ENCODE results near the gene MTA1. TPM values are rescaled to one million over a fixed set of nuclear protein-coding genes. Genes with fewer than 3 reads are reported as not detected.

Gene MTA1
- total and polyA plus RNA-seq, 4 experiments from 2014 or later, result 1.5 to 123 (median 64.2) TPM

GRCh38 chr14:105475269-105476096, 55.9 kb downstream of the MTA1 start:
- intact Hi-C loops (cut with micrococcal nuclease), result loop anchor here (2.0 kb wide), 1 partner anchor 15 kb away; the partner anchor contains the start of gene TEDC1
- Mint-ChIP-seq H3K4me1 (peaks cover 11 to 38% (median 22%) of the 10 kb centered on the region in 4 donors), H3K4me3 (peak overlapping the region in 7 of 8 donors; percentile 55 to 80 (median 74)), H3K9me3 (peaks cover 0 to 6% (median 0%) of the 10 kb centered on the region in 8 donors), H3K27ac (peak overlapping the region in 6 of 7 donors; percentile 12 to 87 (median 62)), H3K36me3 (peaks cover 0 to 4% of the 10 kb centered on the region in 2 donors), H3K27me3 (no peaks in the 10 kb centered on the region)
- Histone ChIP-seq H3K27me3 (ENCODE audit: insufficient read depth, low read length) (no peaks in the 10 kb centered on the region), H3K27ac (ENCODE audit: low read depth, low read length) (peak overlapping the region; percentile 46), H3K9me3 (ENCODE audit: control insufficient read depth in 1 of 2, low read length in 2 of 2) (no peaks in the 10 kb centered on the region), H3K36me3 (ENCODE audit: insufficient read depth, low read length) (no peaks in the 10 kb centered on the region), H3K4me3 (ENCODE audit: low read length in 2 of 2) (peak overlapping the region in 1 of 2 donors; percentile 38), H3K4me1 (ENCODE audit: insufficient read depth, low read length) (peaks cover 50% of the 10 kb centered on the region)
- ChIA-PET POLR2A (ENCODE audit: partially characterized antibody) (interaction anchor here (8.3 kb wide), 1 partner anchor 15 kb away, joined by 346 read pairs; the partner anchor contains the start of gene TEDC1), CTCF (ENCODE audit: partially characterized antibody) (no interaction called here)
- DNase-seq, result peak in 1 of 5 donors; percentile 58

GRCh38 chr14:105476097-105476830, 56.6 kb downstream of the MTA1 start:
- Histone ChIP-seq H3K4me3 (ENCODE audit: low read length in 2 of 2) (no peak overlapping the region), H3K27me3 (ENCODE audit: insufficient read depth, low read length) (no peaks in the 10 kb centered on the region), H3K27ac (ENCODE audit: low read depth, low read length) (no peak overlapping the region), H3K4me1 (ENCODE audit: insufficient read depth, low read length) (peaks cover 58% of the 10 kb centered on the region), H3K36me3 (ENCODE audit: insufficient read depth, low read length) (no peaks in the 10 kb centered on the region), H3K9me3 (ENCODE audit: control insufficient read depth in 1 of 2, low read length in 2 of 2) (no peaks in the 10 kb centered on the region)
- Mint-ChIP-seq H3K27ac (peak overlapping the region in 5 of 7 donors; percentile 47 to 87 (median 68)), H3K27me3 (no peaks in the 10 kb centered on the region), H3K4me1 (peaks cover 13 to 46% (median 29%) of the 10 kb centered on the region in 4 donors), H3K4me3 (peak overlapping the region in 6 of 8 donors; percentile 55 to 80 (median 72)), H3K9me3 (peaks cover 0 to 9% (median 0%) of the 10 kb centered on the region in 8 donors), H3K36me3 (peaks cover 0 to 6% of the 10 kb centered on the region in 2 donors)
- ChIA-PET CTCF (ENCODE audit: partially characterized antibody) (interaction anchor here (0.8 to 3.0 kb wide), 2 partner anchors 13 to 63 kb away, joined by 3 to 24 read pairs; no protein-coding TSS in a partner anchor), POLR2A (ENCODE audit: partially characterized antibody) (interaction anchor here (1.3 to 8.3 kb wide), 3 partner anchors 10 to 411 kb away, joined by 3 to 346 read pairs (median 8); partner anchors contain the start of genes CRIP1, GPR132 and TEDC1)
- intact Hi-C loops (cut with micrococcal nuclease), result no loop called here
- peak in 1 of 5 donors; percentile 47 for DNase-seq

GRCh38 chr14:105476831-105477659, 57.4 kb downstream of the MTA1 start:
- peak overlapping the region; percentile 67 to 93 (median 87) for H3K27ac Mint-ChIP-seq
- ChIA-PET CTCF (ENCODE audit: partially characterized antibody) (interaction anchor here (0.8 to 3.0 kb wide), 2 partner anchors 13 to 64 kb away, joined by 3 to 24 read pairs; no protein-coding TSS in a partner anchor), POLR2A (ENCODE audit: partially characterized antibody) (interaction anchor here (0.7 to 8.3 kb wide), 5 partner anchors 9 to 412 kb away, joined by 3 to 346 read pairs (median 6); partner anchors contain the start of genes CRIP1, GPR132 and TEDC1)
- H3K4me1 Mint-ChIP-seq, result peaks cover 17 to 53% (median 33%) of the 10 kb centered on the region in 4 donors
- Histone ChIP-seq H3K27me3 (ENCODE audit: insufficient read depth, low read length) (no peaks in the 10 kb centered on the region), H3K4me3 (ENCODE audit: low read length in 2 of 2) (no peak overlapping the region), H3K36me3 (ENCODE audit: insufficient read depth, low read length) (no peaks in the 10 kb centered on the region), H3K27ac (ENCODE audit: low read depth, low read length) (no peak overlapping the region), H3K4me1 (ENCODE audit: insufficient read depth, low read length) (peaks cover 65% of the 10 kb centered on the region), H3K9me3 (ENCODE audit: control insufficient read depth in 1 of 2, low read length in 2 of 2) (no peaks in the 10 kb centered on the region)
- intact Hi-C loops (cut with micrococcal nuclease), result no loop called here
- no peak for DNase-seq
- H3K36me3 Mint-ChIP-seq, result peaks cover 0 to 10% of the 10 kb centered on the region in 2 donors
- H3K9me3 Mint-ChIP-seq, result peaks cover 0 to 9% (median 0%) of the 10 kb centered on the region in 8 donors
- no peaks in the 10 kb centered on the region for H3K27me3 Mint-ChIP-seq
- H3K4me3 Mint-ChIP-seq, result peak overlapping the region in 7 of 8 donors; percentile 6 to 86 (median 63)

- Histone ChIP-seq H3K9me3 (ENCODE audit: control insufficient read depth in 1 of 2, low read length in 2 of 2) (no peaks in the 10 kb centered on the region), H3K27me3 (ENCODE audit: insufficient read depth, low read length) (no peaks in the 10 kb centered on the region), H3K4me3 (ENCODE audit: low read length in 2 of 2) (no peak overlapping the region), H3K4me1 (ENCODE audit: insufficient read depth, low read length) (peaks cover 70% of the 10 kb centered on the region), H3K36me3 (ENCODE audit: insufficient read depth, low read length) (no peaks in the 10 kb centered on the region), H3K27ac (ENCODE audit: low read depth, low read length) (peak overlapping the region; percentile 44)
- Mint-ChIP-seq H3K9me3 (peaks cover 0 to 9% (median 0%) of the 10 kb centered on the region in 8 donors), H3K27ac (peak overlapping the region; percentile 67 to 93 (median 87)), H3K4me3 (peak overlapping the region in 7 of 8 donors; percentile 41 to 86 (median 63)), H3K4me1 (peaks cover 21 to 59% (median 39%) of the 10 kb centered on the region in 4 donors), H3K36me3 (peaks cover 0 to 13% of the 10 kb centered on the region in 2 donors), H3K27me3 (no peaks in the 10 kb centered on the region)
- POLR2A ChIA-PET (ENCODE audit: partially characterized antibody), result interaction anchor here (0.7 to 8.3 kb wide), 4 partner anchors 8 to 80 kb away, joined by 3 to 346 read pairs (median 7); partner anchors contain the start of genes CRIP1 and TEDC1
- peak; percentile 72 to 87 (median 78) for DNase-seq
- intact Hi-C loops (cut with micrococcal nuclease), result no loop called here
- CTCF ChIA-PET (ENCODE audit: partially characterized antibody), result interaction anchor here (1.2 to 3.0 kb wide), 2 partner anchors 9 to 12 kb away, joined by 4 to 24 read pairs; partner anchors contain the start of gene CRIP1
Measured at GRCh38 chr14:105477660-105478397, 58.2 kb downstream of the MTA1 start.

GRCh38 chr14:105478398-105479251, 59.0 kb downstream of the MTA1 start:
- DNase-seq, result peak in 3 of 5 donors; percentile 42 to 79 (median 58)
- peak overlapping the region in 1 of 8 donors; percentile 25 for H3K4me3 Mint-ChIP-seq
- Histone ChIP-seq H3K27ac (ENCODE audit: low read depth, low read length) (peak overlapping the region; percentile 44), H3K4me3 (ENCODE audit: low read length in 2 of 2) (no peak overlapping the region), H3K27me3 (ENCODE audit: insufficient read depth, low read length) (no peaks in the 10 kb centered on the region), H3K36me3 (ENCODE audit: insufficient read depth, low read length) (no peaks in the 10 kb centered on the region), H3K9me3 (ENCODE audit: control insufficient read depth in 1 of 2, low read length in 2 of 2) (no peaks in the 10 kb centered on the region), H3K4me1 (ENCODE audit: insufficient read depth, low read length) (peaks cover 73% of the 10 kb centered on the region)
- no peaks in the 10 kb centered on the region for H3K27me3 Mint-ChIP-seq
- intact Hi-C loops (cut with micrococcal nuclease), result no loop called here
- H3K9me3 Mint-ChIP-seq, result peaks cover 0 to 9% (median 0%) of the 10 kb centered on the region in 8 donors
- peaks cover 19 to 64% (median 40%) of the 10 kb centered on the region in 4 donors for H3K4me1 Mint-ChIP-seq
- ChIA-PET POLR2A (ENCODE audit: partially characterized antibody) (interaction anchor here (8.3 kb wide), 1 partner anchor 12 kb away, joined by 346 read pairs; the partner anchor contains the start of gene TEDC1), CTCF (ENCODE audit: partially characterized antibody) (interaction anchor here (1.2 to 3.0 kb wide), 2 partner anchors 8 to 11 kb away, joined by 4 to 24 read pairs; partner anchors contain the start of gene CRIP1)
- peaks cover 0 to 13% of the 10 kb centered on the region in 2 donors for H3K36me3 Mint-ChIP-seq
- H3K27ac Mint-ChIP-seq, result peak overlapping the region in 2 of 7 donors; percentile 96 to 100
